Muscle of arm (tissue), 12 donors: Measurements from ENCODE around the gene ADSS2. TPM values are rescaled to one million over a fixed set of nuclear protein-coding genes. Genes with fewer than 3 reads are reported as not detected.
"Not testable (repeated sequence)": the region's sequence is repeated elsewhere in the genome, so short reads cannot be mapped to it uniquely, and the experiment has no call there.

Source experiments
- DNase-seq: peaks from one replicate; pipeline ENCODE4 v3.0.0-alpha.2; 2013
- polyA plus RNA-seq, 12 donors: library from polyadenylated mRNA; unstranded; fragments of 120-200 nt; gene quantifications; one replicate each; pipeline ENCODE4 v1.2.1, GENCODE V29; 2013; ENCODE audit not compliant: insufficient read length in 12 of 12

The ADSS2 gene
- polyA plus RNA-seq, 12 donors = 16.1 to 34.9 (median 23.4) TPM; not detected in 1

DNA sequence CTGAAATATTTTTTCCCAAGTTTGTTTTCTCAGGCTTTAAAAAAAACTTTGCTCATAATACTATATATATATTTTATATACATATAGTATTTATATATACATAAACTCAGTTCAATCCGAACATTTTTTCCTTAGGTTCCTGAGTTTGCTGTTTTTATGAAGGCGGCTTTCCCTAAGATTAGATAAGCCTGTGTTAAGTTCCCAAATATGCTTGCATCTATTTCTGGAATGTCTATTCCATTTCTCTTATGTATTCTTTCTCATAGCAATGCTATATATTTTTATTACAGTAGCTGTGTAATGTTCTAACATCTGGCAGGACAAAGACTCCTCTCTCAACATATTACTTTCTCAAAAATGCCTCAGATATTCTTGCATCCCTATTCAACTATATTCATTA is 45.9 kb downstream of the ADSS2 start:
- no peak for DNase-seq

DNA sequence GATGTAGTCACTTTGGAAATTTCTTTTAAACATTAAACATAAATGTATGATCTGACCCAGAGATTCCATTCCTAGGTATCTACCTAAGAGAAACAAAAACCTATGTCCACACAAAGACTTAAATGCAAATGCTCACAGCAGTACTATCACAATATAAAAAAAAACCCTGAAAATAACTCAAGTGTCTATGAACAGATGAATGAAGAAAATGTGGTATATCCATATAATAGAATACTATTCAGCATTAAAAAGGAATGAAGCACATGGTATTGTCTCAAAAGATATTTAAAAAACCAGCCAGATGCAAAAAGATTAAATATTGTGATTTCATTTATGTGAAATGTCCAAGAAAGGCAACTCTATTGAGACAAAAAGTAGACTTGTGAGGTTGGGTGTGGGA is 48.3 kb downstream of the ADSS2 start:
- DNase-seq = no peak

DNA sequence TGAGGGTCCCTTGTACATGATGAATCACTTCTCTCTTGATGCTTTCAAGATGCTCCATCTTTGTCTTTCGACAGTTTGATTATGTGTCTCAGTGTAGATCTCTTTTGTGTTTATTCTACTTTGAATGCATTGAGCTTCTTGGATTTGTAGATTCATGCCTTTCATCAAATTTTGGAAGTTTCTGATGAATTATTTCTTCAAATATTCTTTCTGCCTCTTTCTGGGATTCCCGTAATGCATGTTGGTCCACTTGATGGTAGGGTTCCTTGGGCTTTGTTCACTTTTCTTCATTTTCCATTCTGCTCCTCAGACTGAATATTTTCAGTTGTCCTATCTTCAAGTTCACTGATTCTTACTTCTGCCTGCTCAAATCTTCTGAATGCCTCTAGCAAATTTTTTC is 50.7 kb downstream of the ADSS2 start:
- DNase-seq = no peak

DNA sequence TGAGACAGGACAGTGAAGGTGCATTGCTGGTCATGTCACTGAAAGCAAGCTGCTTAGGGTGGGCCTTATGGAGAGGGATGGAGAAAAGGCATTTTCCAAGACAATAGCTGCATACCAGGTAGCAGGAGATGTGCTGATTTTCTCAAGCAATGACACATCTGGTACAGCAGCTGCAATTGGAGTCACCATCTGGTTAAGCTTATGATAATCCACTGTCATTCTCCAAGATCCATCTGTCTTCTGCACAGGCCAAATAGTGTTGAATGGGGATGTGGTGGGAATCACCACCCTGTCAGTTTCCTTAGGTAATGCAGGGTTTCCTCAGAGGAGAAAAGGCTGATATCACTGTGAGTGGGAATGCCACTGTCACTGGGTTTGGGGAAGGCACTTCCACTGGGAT is 54.6 kb downstream of the ADSS2 start:
- no peak for DNase-seq

DNA sequence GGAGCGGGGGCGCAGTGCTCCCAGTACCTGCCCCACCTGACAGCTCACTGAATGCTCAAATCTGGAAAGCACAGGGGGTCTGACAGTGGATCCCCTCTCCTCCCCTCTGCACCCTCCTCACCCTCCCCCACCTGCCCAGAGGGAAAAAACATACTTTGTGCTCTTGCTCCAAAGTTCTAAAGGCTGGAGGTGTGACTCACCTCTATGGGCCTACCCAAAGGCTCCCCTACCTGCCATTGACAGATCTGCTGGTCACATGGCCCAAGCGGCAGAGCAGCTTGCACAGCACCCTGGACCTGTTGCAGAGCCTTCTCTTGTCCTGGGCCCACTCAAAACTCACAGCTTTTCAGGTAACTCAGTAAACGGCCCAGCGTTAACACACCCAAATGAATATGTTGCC is 55.7 kb downstream of the ADSS2 start:
- DNase-seq = no peak

DNA sequence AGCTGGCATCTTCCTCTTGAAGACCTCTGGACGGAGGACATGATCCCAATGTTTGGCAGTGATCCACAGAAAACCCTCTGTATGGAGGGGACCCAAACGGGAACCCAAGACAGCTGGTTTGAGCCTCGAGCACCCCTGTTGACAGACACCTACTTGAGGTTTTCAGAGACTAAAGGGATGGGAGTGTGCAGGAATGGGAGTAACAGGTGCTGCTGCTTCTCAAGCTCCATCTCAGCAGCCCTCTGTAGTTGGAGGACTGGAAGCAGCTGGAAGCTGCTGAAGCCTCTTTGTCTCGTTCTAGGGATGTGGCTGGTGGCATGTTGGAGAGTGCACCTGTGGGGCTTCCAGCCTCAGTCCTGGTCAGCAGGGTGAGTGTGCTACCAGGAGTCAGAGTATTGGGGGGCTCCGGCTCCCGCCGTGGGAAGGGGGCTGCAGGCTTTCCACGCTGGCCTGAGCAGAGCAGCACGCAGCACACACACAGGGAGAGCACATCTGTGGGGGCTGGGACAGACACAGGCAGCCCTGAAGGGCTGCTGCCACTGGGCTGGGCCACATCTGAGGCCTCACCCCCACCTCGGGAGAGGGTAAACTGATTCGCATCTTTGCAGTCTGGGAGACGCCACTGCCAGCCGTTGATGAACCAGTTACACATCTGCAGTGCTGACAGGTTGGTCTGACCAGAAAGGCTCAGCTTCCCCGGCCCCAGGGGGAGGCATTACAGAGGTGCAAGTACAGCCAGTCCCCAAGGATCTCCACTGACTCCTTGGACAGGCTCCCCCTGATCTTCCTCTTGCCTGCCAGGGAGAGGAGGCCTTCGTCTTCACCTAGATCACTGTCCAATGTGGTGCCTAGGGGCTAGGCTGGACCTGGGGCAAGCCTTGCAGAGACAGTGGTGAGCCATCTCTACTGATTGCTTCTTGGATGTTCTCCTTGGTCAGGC is 56.6 kb downstream of the ADSS2 start:
- no peak for DNase-seq

DNA sequence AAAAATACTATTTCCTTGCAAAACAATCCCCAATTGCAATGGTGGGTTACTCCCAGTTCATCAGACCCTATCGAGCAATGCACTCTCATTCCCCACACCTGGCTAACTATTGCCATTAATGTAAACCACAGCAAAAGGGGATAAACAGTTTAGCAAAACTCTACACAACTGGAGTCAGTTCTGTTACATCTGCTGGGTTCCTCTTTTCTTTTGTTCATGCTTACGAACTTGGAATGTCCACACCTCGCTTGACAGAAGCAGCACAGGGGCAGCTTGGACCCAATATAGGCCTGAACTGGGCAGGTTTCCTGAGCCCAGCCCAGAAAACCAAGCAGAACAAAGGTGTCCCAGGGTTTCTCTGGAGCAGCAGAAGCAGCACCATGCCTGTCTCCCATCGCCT is 57.4 kb downstream of the ADSS2 start:
- no peak for DNase-seq

DNA sequence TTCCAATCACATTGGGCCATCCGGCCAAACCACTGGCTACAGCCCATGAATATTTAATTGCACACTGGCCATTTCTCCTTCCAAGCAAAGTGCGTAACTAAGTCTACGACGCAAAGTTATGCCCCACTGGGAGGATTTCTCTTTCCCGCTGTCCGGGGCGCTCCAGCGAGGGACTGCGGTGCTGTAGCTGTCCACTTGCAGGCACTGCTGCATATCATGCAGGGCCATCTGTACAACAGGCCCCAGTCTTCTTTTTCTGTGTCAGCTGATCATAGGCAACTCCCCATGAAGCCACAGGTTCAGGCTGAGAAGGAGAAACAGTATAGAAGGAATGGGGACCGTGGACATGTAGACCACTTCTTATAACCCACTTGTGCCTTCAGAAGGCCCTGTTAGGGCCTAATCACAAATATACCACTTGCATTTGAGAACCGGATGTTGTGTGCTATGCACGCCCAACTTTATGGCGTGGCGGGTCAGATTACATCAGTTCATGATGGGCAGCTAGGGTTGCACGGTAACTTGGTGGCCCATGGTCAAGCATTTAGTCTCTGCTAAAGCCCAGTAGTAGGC is 58.0 kb downstream of the ADSS2 start:
- DNase-seq = no peak

DNA sequence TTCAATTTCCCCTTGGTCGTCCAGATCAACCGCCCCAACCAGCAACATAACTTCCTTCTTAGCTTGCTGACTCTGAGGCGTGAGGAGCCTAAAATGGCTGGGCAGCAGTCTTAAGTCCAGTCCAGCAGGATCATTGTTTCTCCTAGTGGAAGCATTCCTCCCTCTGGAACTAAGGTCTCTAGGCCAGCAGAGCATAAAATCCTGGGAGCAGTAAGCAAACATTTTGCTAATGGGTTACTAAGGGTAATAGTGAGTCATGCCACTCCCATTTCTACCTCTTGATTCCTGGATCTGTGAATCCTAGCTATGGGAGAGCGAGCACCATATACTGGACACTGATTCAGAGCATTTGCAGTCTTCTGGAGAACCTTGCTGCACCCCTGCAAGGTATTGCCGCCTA is 59.9 kb downstream of the ADSS2 start:
- DNase-seq = no peak

DNA sequence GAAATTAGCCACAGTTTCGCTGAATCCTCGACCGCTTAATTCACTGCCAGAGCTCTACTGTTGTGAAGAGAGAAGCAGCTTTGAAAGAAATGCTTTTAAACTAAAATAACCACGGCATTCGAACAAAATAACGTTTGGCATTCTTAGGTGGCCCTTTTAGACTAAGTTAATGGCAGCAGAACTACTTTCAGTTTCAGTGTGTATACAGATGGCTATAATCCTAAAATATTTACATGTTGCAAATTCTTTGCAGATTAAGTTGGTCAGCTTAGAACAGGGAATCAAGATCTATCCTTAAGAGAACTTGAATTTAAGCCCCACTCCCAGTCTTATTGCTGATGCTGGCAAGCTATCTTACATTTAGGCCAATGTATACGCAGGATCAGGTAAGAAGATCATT is 62.7 kb downstream of the ADSS2 start:
- no peak for DNase-seq

DNA sequence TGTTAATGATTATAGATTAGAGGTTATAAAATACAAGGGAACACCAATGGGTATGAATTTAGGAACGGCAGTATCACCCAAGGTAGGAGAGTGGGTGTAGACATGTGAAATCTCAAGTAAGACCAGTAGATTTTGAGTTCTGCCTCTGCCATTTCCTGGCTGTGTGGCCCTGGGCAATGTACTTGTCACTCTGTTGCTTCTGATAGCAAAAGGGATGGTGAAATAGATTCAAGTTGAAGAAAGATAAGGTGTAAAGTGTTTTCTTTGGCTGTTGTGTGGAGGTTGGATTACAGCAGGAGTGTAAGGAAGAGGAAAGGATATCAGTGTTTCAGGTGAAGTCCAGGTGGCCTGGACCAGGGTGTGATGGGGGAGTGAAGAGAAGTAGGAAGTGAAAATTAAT is 64.3 kb downstream of the ADSS2 start:
- no peak for DNase-seq

DNA sequence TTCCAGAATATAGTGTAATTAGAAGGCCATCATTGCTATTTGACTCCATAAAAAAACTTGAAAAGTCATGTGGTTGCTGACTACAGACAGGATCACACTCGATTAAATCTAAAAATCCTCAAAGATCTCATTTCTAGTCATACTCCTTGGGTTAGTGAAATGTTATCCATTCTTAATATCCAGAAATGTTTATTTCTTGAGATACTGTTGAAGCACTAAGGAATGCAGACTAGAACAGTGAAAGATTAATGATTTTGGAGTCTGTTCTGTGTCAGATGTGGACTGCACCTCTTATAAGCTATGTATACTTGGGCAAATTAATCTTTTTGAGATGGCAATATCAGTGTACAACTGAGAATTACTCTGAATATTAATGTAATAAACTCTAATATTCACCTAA is 65.1 kb downstream of the ADSS2 start:
- no peak for DNase-seq

DNA sequence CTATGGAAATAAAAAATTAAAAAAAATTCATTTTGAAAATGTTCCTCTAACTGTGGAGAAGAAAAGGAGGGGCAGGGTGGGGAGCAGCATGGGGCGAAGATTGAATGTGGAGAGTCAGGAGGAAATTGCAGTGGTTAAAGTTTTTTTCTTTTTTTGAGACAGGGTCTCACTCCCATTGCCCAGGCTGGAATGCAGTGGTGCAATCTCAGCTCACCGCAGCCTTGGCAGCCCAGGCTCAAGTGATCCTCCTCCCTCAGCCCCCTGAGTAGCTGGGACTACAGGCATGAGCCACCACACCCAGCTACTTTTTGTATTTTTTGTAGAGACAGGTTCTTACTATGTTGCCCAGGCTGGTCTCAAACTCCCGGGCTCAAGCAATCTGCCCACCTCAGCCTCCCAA is 67.6 kb downstream of the ADSS2 start:
- no peak for DNase-seq

DNA sequence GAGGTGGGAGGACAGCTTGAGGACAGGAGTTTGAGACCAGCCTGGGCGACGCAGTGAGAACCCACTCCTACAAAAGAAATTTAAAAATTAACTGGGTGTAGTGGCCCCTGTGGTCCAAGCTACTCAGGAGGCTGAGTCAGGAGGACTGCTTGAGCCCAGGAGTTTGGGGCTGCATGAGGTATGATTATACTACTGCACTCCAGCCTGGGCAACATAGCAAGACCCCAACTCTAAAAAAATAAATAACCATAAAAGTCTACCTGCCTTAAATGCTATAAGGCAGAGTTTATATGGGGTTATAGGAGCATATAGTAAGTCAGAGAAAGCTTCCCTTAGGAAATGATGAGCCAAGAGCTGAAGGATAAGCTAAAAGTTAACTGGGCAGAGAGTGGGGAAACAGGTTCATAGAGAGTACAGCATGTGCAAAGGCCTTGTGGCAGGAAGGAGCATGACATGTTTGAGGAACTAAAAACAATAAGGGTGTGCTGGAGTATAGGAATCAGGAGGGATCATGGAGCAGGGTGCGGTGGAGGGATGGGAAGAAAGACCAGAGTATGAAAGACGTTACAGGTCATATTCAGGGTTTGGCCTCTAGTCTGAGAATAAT is 68.3 kb downstream of the ADSS2 start:
- DNase-seq = no peak

DNA sequence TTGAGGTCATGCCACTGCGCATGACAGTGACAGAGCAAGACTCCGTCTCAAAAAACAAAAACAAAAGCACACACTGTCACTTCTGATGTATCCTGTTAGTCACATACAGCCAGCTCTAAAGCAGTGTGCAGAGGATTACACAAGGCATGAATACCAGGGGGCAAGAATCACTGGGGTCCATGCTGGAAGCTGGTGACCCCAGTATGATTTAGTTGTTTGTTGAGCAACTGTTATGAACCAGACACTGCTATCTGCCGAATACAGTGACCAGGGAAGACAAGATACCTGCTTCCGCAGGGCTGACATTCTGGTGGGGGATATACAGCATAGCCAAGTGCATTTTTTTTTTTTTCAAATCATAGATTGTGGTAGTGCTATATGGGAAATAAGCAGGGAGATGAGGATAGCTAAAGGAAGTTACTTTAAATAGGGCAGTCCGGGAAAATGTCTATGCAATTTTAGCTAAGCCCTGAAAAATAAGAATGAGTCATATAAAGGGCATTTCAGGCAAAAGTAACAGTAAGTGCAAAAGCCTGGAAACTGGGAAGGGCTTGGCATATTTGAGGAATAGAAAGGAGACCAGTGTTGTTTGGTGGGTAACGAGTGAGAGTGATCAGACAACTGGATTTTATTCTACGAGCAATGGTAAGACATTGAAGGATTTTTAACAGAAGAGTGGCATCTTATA is 69.7 kb downstream of the ADSS2 start:
- no peak for DNase-seq

DNA sequence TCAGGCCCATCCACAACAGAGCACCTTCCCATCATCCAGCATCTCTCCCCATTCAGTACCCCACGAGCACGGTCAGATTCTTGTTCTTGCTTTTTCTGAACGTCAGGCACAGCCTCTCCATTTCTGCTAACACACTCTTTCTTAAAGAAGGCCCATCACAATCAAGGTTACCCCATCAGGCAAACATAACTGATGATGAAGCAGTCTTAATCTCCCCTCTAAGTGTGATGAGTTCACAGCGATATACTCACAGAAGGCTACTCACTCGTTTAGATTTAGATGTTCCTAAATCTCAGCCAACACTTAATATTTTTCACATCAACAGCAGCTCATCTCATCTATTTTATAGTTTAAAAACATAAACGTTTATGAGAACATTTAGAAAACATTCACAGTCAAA is 75.6 kb downstream of the ADSS2 start:
- DNase-seq = no peak

DNA sequence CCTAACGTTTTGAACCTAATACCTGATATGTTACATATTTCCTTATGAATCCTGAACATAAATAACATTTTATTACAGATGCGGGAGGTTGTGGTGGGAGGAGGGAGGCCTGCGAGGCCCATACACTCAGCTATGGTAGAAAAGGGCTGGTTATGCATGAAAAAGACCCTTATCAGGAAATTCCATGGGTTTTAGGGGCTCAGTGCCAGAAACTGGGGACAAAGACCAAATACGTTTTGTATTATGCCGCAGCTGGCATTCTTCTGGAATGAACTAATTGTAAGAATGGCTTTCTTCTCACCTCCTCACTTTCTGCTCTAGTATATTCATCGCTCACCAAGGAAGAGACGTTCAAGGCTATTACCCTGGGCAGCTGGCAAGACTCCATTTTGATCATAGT is 76.7 kb downstream of the ADSS2 start:
- no peak for DNase-seq

DNA sequence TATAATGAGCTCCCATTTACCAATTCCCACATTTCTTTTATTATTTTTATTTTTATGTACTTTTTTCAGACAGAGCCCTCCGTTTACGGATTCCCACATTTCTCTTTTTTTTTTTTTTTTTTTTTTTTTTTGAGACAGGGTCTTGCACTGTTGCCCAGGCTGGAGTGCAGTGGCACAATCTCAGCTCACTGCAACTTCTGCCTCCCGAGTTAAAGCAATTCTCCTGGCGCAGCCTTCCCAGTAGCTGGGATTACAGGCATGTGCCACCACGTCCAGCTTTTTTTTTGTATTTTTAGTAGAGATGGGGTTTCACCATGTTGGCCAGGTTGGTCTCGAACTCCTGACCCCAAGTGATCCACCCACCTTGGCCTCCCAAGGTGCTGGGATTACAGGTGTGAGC is 77.2 kb downstream of the ADSS2 start:
- DNase-seq = not testable (repeated sequence)

DNA sequence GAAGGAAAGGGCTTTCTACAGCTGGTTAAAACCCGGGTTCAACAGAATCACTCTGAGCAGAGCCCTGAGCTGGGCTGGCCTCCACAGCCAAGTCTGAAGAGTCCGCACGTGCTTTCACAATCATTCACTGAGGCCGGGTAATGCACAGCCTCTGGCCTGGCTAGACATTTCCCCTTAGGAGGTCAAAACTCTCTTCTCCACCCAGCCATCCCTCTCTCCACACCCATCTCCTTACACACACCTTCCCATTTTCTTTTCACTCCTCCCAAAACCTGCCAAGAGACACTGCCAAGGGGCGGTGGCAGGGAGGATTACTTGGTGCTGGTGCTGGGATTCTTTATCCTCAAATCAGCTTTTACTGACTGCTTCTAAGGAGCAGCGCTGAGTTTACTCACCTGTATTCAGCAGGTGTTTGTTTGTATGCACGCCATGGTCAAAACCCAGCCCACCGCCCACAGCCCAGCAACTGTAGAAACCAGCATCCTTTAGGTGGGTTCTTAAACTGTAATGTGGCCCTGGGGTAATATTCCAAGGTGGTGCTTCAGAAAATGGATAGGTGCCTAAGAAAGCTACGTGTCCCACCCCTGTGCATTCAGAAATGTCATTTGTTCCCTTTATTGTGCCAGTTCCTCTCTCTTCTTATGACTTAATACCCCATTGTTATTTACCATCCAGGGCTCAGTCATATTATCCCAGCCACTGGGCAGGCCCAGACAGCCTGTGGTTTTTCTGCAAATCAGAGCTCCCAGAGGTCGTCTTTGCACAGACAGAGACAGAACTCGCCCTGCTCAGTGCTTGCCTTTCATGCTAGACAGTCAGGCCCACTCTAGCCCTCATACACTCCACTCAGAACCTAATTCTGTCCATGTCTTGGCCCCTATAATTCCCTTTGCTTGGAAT is 80.2 kb downstream of the ADSS2 start:
- DNase-seq = no peak

DNA sequence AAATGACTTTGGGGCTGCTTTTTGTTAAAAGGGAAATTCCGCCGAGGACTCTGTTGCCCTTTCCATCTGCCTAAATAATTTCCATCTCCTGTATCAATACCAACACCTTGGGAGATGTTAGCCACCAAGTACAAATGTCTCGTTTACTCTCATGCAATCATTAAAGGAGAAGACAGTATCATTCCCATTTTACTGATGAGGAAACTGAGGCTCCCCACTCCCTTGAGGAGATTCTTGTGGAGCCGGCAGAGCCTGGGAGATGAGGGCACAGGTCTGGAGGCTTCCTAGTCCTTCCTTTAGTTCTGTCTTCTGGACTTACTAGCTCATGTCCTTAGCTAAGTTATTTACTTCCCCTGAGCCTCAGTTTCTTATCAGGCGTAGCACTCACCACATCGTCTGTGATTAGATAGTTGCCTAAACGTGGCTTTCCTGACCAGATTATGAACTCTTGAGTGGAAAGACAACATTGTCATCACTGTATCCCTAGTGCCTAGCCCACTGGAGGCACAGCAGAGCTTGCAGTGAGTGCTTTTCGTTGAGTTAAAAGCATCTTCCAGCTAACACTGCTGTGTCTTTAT is 81.6 kb downstream of the ADSS2 start:
- no peak for DNase-seq
